ES-I3 (cell line): ENCODE data around the gene CCND1.
A peak's percentile ranks its signal among the peaks of the same experiment; 100 is the strongest.

ENCODE experiments used
- H3K36me3 ChIP-seq: 2 replicates; pipeline ENCODE4 v1.6.1; 2013; ENCODE audit warnings: mild to moderate bottlenecking, low read length, control low read depth, moderate library complexity; ENCODE audit not compliant: insufficient read depth
- H3K4me1 ChIP-seq: 2 replicates; pipeline ENCODE4 v1.6.1; 2013; ENCODE audit warnings: mild to moderate bottlenecking, control low read depth, low read length; ENCODE audit not compliant: insufficient read depth
- H3K9ac ChIP-seq: 2 replicates; pipeline ENCODE4 v1.6.1; 2013; ENCODE audit warnings: low read depth, mild to moderate bottlenecking, low read length, moderate library complexity
- H3K9me3 ChIP-seq: 2 replicates; pipeline ENCODE4 v1.6.1; 2013; ENCODE audit warnings: mild to moderate bottlenecking, low read length, moderate library complexity; ENCODE audit not compliant: control insufficient read depth, insufficient read depth

The CCND1 gene

GRCh38 chr11:69632900-69633299 lies 8.1 kb upstream of the CCND1 start:
- Histone ChIP-seq H3K9ac (no peak overlapping the region), H3K9me3 (peaks cover 6% of the 10 kb centered on the region; the same call in 1 of the 2 replicates), H3K36me3 (no peaks in the 10 kb centered on the region), H3K4me1 (peaks cover 8% of the 10 kb centered on the region; the same call in 1 of the 2 replicates)

- H3K4me1 ChIP-seq: peaks cover 8% of the 10 kb centered on the region; the same call in 1 of the 2 replicates
- H3K9me3 ChIP-seq: peaks cover 3% of the 10 kb centered on the region; the same call in 1 of the 2 replicates
- H3K36me3 ChIP-seq: no peaks in the 10 kb centered on the region
- H3K9ac ChIP-seq: no peak overlapping the region
Observed at GRCh38 chr11:69634069-69634468, 6.9 kb upstream of the CCND1 start.

GRCh38 chr11:69634590-69634989 lies 6.4 kb upstream of the CCND1 start:
- Histone ChIP-seq H3K9me3 (peaks cover 3% of the 10 kb centered on the region; the same call in 1 of the 2 replicates), H3K36me3 (no peaks in the 10 kb centered on the region), H3K4me1 (peaks cover 8% of the 10 kb centered on the region; the same call in 1 of the 2 replicates), H3K9ac (no peak overlapping the region)

- no peak overlapping the region for H3K9ac ChIP-seq
- H3K36me3 ChIP-seq: no peaks in the 10 kb centered on the region
- H3K9me3 ChIP-seq: no peaks in the 10 kb centered on the region; the same call in 1 of the 2 replicates
- H3K4me1 ChIP-seq: peaks cover 8% of the 10 kb centered on the region; the same call in 1 of the 2 replicates
Observed at GRCh38 chr11:69635195-69635594, 5.8 kb upstream of the CCND1 start.

- peak overlapping the region; percentile 49 for H3K9ac ChIP-seq
- H3K4me1 ChIP-seq: peaks cover 8% of the 10 kb centered on the region; the same call in 1 of the 2 replicates
- no peaks in the 10 kb centered on the region for H3K36me3 ChIP-seq
- H3K9me3 ChIP-seq: no peaks in the 10 kb centered on the region; the same call in 1 of the 2 replicates
Observed at GRCh38 chr11:69635804-69636511, 5.0 kb upstream of the CCND1 start.

GRCh38 chr11:69636512-69637197 lies 4.3 kb upstream of the CCND1 start:
- H3K9me3 ChIP-seq: no peaks in the 10 kb centered on the region
- peak overlapping the region; percentile 49 for H3K9ac ChIP-seq
- no peaks in the 10 kb centered on the region for H3K36me3 ChIP-seq
- peaks cover 8% of the 10 kb centered on the region; the same call in 1 of the 2 replicates for H3K4me1 ChIP-seq

DNA sequence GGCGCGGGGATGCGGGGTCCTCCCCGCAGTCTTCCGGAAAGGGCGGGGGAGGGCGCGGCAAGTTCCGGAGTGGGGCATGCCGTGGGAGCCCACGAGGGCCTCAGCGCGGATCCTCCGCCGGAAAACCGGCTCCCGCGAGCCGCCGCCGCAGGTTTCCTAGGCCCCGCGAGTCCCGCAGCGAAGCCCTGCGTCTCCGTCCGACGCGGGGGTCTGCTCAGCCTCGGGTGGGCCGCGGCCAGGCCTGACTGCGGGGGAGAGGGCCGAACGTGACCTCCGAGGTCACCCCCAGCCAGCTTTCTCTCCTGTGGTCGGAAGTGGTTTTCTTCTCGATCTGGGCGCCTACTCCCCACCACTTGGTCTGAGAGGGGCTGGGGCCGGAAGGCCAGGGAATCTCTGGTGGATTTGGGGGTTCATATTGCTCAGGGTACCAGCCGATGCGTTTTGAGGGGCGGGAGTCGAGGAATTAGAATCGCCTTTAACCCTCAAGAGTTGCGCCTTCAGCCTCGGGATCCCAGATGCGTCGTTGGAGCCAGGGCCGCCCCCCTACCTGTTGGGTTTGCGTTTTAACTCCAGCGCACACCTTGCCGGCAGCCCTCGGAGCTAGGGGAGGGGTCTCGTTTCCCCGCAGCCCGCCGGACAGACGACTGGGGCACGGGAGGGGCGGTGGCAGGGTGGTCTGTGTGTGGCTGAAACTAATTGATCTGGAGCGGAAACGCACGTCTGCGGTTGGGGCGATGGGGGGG lies 3.6 kb upstream of the CCND1 start:
- peak overlapping the region; percentile 49 for H3K9ac ChIP-seq
- H3K36me3 ChIP-seq: no peaks in the 10 kb centered on the region
- H3K4me1 ChIP-seq: peaks cover 8% of the 10 kb centered on the region; the same call in 1 of the 2 replicates
- H3K9me3 ChIP-seq: no peaks in the 10 kb centered on the region

- H3K36me3 ChIP-seq: no peaks in the 10 kb centered on the region
- H3K9me3 ChIP-seq: no peaks in the 10 kb centered on the region
- peaks cover 8% of the 10 kb centered on the region; the same call in 1 of the 2 replicates for H3K4me1 ChIP-seq
- H3K9ac ChIP-seq: peak overlapping the region; percentile 49
Observed at GRCh38 chr11:69637941-69638871, 2.8 kb upstream of the CCND1 start.

- Histone ChIP-seq H3K9me3 (no peaks in the 10 kb centered on the region), H3K4me1 (peaks cover 12% of the 10 kb centered on the region; the same call in 1 of the 2 replicates), H3K9ac (peak overlapping the region; percentile 62), H3K36me3 (peaks cover 6% of the 10 kb centered on the region; the same call in 1 of the 2 replicates)
Observed at GRCh38 chr11:69638941-69639681, 1.8 kb upstream of the CCND1 start.

GRCh38 chr11:69639831-69640230 lies 1.1 kb upstream of the CCND1 start:
- H3K36me3 ChIP-seq: peaks cover 6% of the 10 kb centered on the region
- H3K9me3 ChIP-seq: no peaks in the 10 kb centered on the region
- H3K4me1 ChIP-seq: peaks cover 13% of the 10 kb centered on the region; the same call in 1 of the 2 replicates
- H3K9ac ChIP-seq: peak overlapping the region; percentile 62

- peak overlapping the region; percentile 62 for H3K9ac ChIP-seq
- no peaks in the 10 kb centered on the region for H3K9me3 ChIP-seq
- peaks cover 13% of the 10 kb centered on the region; the same call in 1 of the 2 replicates for H3K4me1 ChIP-seq
- H3K36me3 ChIP-seq: peaks cover 10% of the 10 kb centered on the region
Observed at GRCh38 chr11:69640260-69640994, 529 bp upstream of the CCND1 start.

GRCh38 chr11:69641681-69642548 lies 959 bp downstream of the CCND1 start:
- H3K36me3 ChIP-seq: peaks cover 10% of the 10 kb centered on the region
- no peaks in the 10 kb centered on the region for H3K9me3 ChIP-seq
- peak overlapping the region; percentile 92 for H3K9ac ChIP-seq
- peaks cover 5% of the 10 kb centered on the region; the same call in 1 of the 2 replicates for H3K4me1 ChIP-seq
